ENCODE measurements around the gene CDNF.

CDNF gene

DNA sequence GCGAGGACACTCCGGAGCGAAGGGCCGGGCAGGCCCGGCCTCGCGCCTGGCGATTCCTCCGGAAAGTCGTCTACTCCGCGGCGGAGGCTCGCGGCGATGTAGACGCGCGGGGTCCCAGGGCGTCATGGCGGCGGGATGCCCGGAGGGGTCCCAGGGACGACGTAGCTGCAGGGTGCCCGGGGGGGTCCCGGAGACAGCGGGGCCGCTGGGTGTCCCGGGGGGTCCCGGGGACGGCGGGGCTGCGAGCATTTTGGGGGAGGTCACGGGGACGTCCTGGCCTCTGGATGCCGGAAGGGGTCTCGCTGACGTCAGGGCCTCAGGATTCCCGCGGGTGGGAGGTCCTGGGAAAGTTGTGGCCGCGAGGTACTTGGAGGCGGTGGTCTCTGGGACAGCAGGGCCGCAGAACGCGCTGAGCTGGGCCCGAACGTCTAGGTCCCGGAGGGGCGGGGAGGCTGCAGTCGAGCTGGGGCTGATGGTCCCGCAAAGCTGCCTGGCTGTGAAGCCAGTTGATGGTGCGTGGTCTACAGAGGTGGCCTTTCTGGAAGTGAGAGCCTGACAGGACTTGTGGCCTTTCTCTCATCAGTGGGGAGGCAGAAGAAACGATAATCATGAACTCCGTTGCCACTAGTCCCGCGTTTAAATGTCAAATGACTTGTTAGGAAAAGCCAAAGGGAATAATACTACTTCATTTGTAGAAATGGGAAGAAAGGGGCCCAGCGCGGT, 906 bp upstream of the CDNF start:
- peak overlapping the region; percentile 94 for H3K9ac ChIP-seq (ENCODE audit: low read length)
- peak overlapping the region; percentile 87 for H3K27ac ChIP-seq (ENCODE audit: low read depth, low read length)
- H3K9me3 ChIP-seq (ENCODE audit: control insufficient read depth, insufficient read depth, low read depth, low read length), result no peaks in the 10 kb centered on the region
- H3K4me3 ChIP-seq (ENCODE audit: low read depth, low read length), result peak overlapping the region; percentile 88
- no peaks in the 10 kb centered on the region for H3K27me3 ChIP-seq (ENCODE audit: control insufficient read depth, insufficient read depth, low read length)
- H3K36me3 ChIP-seq (ENCODE audit: control insufficient read depth, insufficient read depth, low read length), result peaks cover 38% of the 10 kb centered on the region
- peaks cover 11% of the 10 kb centered on the region for H3K4me1 ChIP-seq (ENCODE audit: control insufficient read depth, insufficient read depth, low read length)

GRCh38 chr10:14837003-14837756, 657 bp downstream of the CDNF start:
- Histone ChIP-seq H3K27ac (ENCODE audit: low read depth, low read length) (peak overlapping the region; percentile 50), H3K4me3 (ENCODE audit: low read depth, low read length) (peak overlapping the region; percentile 88), H3K27me3 (ENCODE audit: control insufficient read depth, insufficient read depth, low read length) (no peaks in the 10 kb centered on the region), H3K4me1 (ENCODE audit: control insufficient read depth, insufficient read depth, low read length) (peaks cover 11% of the 10 kb centered on the region), H3K36me3 (ENCODE audit: control insufficient read depth, insufficient read depth, low read length) (peaks cover 22% of the 10 kb centered on the region), H3K9me3 (ENCODE audit: control insufficient read depth, insufficient read depth, low read depth, low read length) (no peaks in the 10 kb centered on the region), H3K9ac (ENCODE audit: low read length) (peak overlapping the region; percentile 84)

GRCh38 chr10:14836208-14836607, 1.6 kb downstream of the CDNF start:
- no peaks in the 10 kb centered on the region for H3K27me3 ChIP-seq (ENCODE audit: control insufficient read depth, insufficient read depth, low read length)
- H3K27ac ChIP-seq (ENCODE audit: low read depth, low read length), result no peak overlapping the region

DNA sequence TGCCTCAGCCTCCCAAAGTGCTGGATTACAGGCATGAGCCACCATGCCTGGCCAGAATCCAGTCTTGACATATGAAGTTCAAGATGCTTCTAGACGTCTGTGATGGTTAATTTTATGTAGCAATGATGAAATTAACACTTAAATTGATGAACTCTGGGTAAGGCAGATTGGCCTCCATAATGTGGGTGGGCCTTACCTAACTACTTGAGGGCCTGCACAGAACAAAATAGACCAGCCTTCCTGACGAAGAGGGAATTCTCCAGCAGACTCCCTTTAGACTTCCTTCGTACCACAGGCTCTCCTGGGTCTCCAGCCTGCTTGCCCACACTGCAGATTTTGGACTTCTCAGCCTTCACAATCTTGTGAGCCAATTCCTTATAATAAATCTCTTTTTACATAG, 4.7 kb downstream of the CDNF start:
- Histone ChIP-seq H3K4me3 (ENCODE audit: low read depth, low read length) (no peak overlapping the region), H3K4me1 (ENCODE audit: control insufficient read depth, insufficient read depth, low read length) (peaks cover 11% of the 10 kb centered on the region), H3K9me3 (ENCODE audit: control insufficient read depth, insufficient read depth, low read depth, low read length) (no peaks in the 10 kb centered on the region), H3K27ac (ENCODE audit: low read depth, low read length) (no peak overlapping the region), H3K36me3 (ENCODE audit: control insufficient read depth, insufficient read depth, low read length) (no peaks in the 10 kb centered on the region), H3K27me3 (ENCODE audit: control insufficient read depth, insufficient read depth, low read length) (no peaks in the 10 kb centered on the region), H3K9ac (ENCODE audit: low read length) (no peak overlapping the region)

More at GRCh38 chr10:14836208-14836607, 1.6 kb downstream of the CDNF start:
- Histone ChIP-seq H3K36me3 (ENCODE audit: control insufficient read depth, insufficient read depth, low read length) (peaks cover 12% of the 10 kb centered on the region), H3K9me3 (ENCODE audit: control insufficient read depth, insufficient read depth, low read depth, low read length) (no peaks in the 10 kb centered on the region), H3K4me1 (ENCODE audit: control insufficient read depth, insufficient read depth, low read length) (peaks cover 11% of the 10 kb centered on the region), H3K9ac (ENCODE audit: low read length) (no peak overlapping the region), H3K4me3 (ENCODE audit: low read depth, low read length) (no peak overlapping the region)

- H3K9ac ChIP-seq (ENCODE audit: low read length), result no peak overlapping the region
- H3K4me1 ChIP-seq (ENCODE audit: control insufficient read depth, insufficient read depth, low read length), result no peaks in the 10 kb centered on the region
- H3K27ac ChIP-seq (ENCODE audit: low read depth, low read length), result no peak overlapping the region
- H3K27me3 ChIP-seq (ENCODE audit: control insufficient read depth, insufficient read depth, low read length), result no peaks in the 10 kb centered on the region
- H3K36me3 ChIP-seq (ENCODE audit: control insufficient read depth, insufficient read depth, low read length), result no peaks in the 10 kb centered on the region
- no peaks in the 10 kb centered on the region for H3K9me3 ChIP-seq (ENCODE audit: control insufficient read depth, insufficient read depth, low read depth, low read length)
- no peak overlapping the region for H3K4me3 ChIP-seq (ENCODE audit: low read depth, low read length)
Measured at GRCh38 chr10:14826076-14826829, 11.6 kb downstream of the CDNF start.

DNA sequence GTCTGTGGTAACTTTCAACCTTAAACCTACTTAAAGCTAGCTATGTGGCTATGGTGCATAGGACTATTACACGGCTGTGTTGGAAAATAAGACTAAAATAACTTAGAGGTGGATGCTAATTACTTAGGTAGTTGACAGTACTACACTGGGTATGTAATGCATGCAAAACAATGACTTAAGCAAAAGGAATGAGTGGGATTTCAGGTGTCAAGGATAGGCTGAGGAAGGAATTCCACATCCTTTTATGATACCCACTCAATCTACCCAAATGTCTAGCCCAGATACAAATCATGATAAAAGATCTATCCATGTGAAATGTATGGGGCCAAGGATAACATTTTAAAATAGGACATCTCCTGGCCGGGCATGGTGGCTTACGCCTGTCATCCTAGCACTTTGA, 13.9 kb downstream of the CDNF start:
- Histone ChIP-seq H3K4me1 (ENCODE audit: control insufficient read depth, insufficient read depth, low read length) (0 out of 2 replicates have a peak, but pooled peaks cover 4% of the 10 kb centered on the region), H3K9me3 (ENCODE audit: control insufficient read depth, insufficient read depth, low read depth, low read length) (no peaks in the 10 kb centered on the region), H3K27ac (ENCODE audit: low read depth, low read length) (no peak overlapping the region), H3K9ac (ENCODE audit: low read length) (no peak overlapping the region), H3K27me3 (ENCODE audit: control insufficient read depth, insufficient read depth, low read length) (no peaks in the 10 kb centered on the region), H3K36me3 (ENCODE audit: control insufficient read depth, insufficient read depth, low read length) (no peaks in the 10 kb centered on the region), H3K4me3 (ENCODE audit: low read depth, low read length) (no peak overlapping the region)

GRCh38 chr10:14822879-14823755, 14.7 kb downstream of the CDNF start:
- H3K27ac ChIP-seq (ENCODE audit: low read depth, low read length), result no peak overlapping the region
- no peaks in the 10 kb centered on the region for H3K9me3 ChIP-seq (ENCODE audit: control insufficient read depth, insufficient read depth, low read depth, low read length)
- H3K27me3 ChIP-seq (ENCODE audit: control insufficient read depth, insufficient read depth, low read length), result no peaks in the 10 kb centered on the region
- H3K9ac ChIP-seq (ENCODE audit: low read length), result no peak overlapping the region
- 0 out of 2 replicates have a peak, but pooled peaks cover 4% of the 10 kb centered on the region for H3K4me1 ChIP-seq (ENCODE audit: control insufficient read depth, insufficient read depth, low read length)
- no peaks in the 10 kb centered on the region for H3K36me3 ChIP-seq (ENCODE audit: control insufficient read depth, insufficient read depth, low read length)
- no peak overlapping the region for H3K4me3 ChIP-seq (ENCODE audit: low read depth, low read length)

GRCh38 chr10:14821635-14822375, 16.0 kb downstream of the CDNF start:
- no peaks in the 10 kb centered on the region for H3K9me3 ChIP-seq (ENCODE audit: control insufficient read depth, insufficient read depth, low read depth, low read length)
- no peak overlapping the region for H3K9ac ChIP-seq (ENCODE audit: low read length)
- H3K27me3 ChIP-seq (ENCODE audit: control insufficient read depth, insufficient read depth, low read length), result no peaks in the 10 kb centered on the region
- no peak overlapping the region for H3K4me3 ChIP-seq (ENCODE audit: low read depth, low read length)
- H3K36me3 ChIP-seq (ENCODE audit: control insufficient read depth, insufficient read depth, low read length), result no peaks in the 10 kb centered on the region
- 0 out of 2 replicates have a peak, but pooled peaks cover 4% of the 10 kb centered on the region for H3K4me1 ChIP-seq (ENCODE audit: control insufficient read depth, insufficient read depth, low read length)
- H3K27ac ChIP-seq (ENCODE audit: low read depth, low read length), result no peak overlapping the region

- H3K9ac ChIP-seq (ENCODE audit: low read length), result no peak overlapping the region
- no peaks in the 10 kb centered on the region for H3K9me3 ChIP-seq (ENCODE audit: control insufficient read depth, insufficient read depth, low read depth, low read length)
- H3K27me3 ChIP-seq (ENCODE audit: control insufficient read depth, insufficient read depth, low read length), result no peaks in the 10 kb centered on the region
- H3K4me1 ChIP-seq (ENCODE audit: control insufficient read depth, insufficient read depth, low read length), result 0 out of 2 replicates have a peak, but pooled peaks cover 4% of the 10 kb centered on the region
- H3K4me3 ChIP-seq (ENCODE audit: low read depth, low read length), result no peak overlapping the region
- no peaks in the 10 kb centered on the region for H3K36me3 ChIP-seq (ENCODE audit: control insufficient read depth, insufficient read depth, low read length)
- no peak overlapping the region for H3K27ac ChIP-seq (ENCODE audit: low read depth, low read length)
Measured at GRCh38 chr10:14820775-14821154, 17.1 kb downstream of the CDNF start.

Data from HUES6 (cell line).